Activated naive CD8-positive, alpha-beta T cell treated with anti-CD3 and anti-CD28 coated beads, Interleukin-2, amount 50 U/mL, for 16 hours (primary cell): Measurements from ENCODE around the gene EIF3CL.
"Not testable (repeated sequence)": the region's sequence is repeated elsewhere in the genome, so short reads cannot be mapped to it uniquely, and the experiment has no call there.

Experiments used
- DNase-seq: peaks from one replicate; pipeline ENCODE4 v3.0.0-alpha.2; 2020; ENCODE audit warnings: low read depth, low spot score

Gene EIF3CL

GRCh38 chr16:28362600-28362999 is 41.0 kb downstream of the EIF3CL start:
- not testable (repeated sequence) for DNase-seq

GRCh38 chr16:28338230-28338629 is 65.4 kb downstream of the EIF3CL start:
- not testable (repeated sequence) for DNase-seq

- not testable (repeated sequence) for DNase-seq
Measured at GRCh38 chr16:28336940-28337710, 66.5 kb downstream of the EIF3CL start.

- DNase-seq: not testable (repeated sequence)
Measured at GRCh38 chr16:28335678-28336077, 68.0 kb downstream of the EIF3CL start.

- DNase-seq: not testable (repeated sequence)
Measured at GRCh38 chr16:28332632-28333031, 71.0 kb downstream of the EIF3CL start.

- DNase-seq: not testable (repeated sequence)
Measured at GRCh38 chr16:28330981-28331380, 72.7 kb downstream of the EIF3CL start.

- DNase-seq: not testable (repeated sequence)
Measured at GRCh38 chr16:28330232-28330631, 73.4 kb downstream of the EIF3CL start.
